NCI-H187 (cell line): ENCODE data around the gene NLRP6.
"Not testable (repeated sequence)": the region's sequence is repeated elsewhere in the genome, so short reads cannot be mapped to it uniquely, and the experiment has no call there.

Experiments
- DNase-seq, 2 experiments: peaks; one replicate each; lab custom pipeline; 2025; lab: John Stamatoyannopoulos, UW

Gene NLRP6

GRCh38 chr11:278001-278951 is at the start of gene NLRP6:
NLRP6 (plus strand) TSS chr11:278407; CDS start chr11:278570, 163 bp downstream.
- DNase-seq: no peak

DNA sequence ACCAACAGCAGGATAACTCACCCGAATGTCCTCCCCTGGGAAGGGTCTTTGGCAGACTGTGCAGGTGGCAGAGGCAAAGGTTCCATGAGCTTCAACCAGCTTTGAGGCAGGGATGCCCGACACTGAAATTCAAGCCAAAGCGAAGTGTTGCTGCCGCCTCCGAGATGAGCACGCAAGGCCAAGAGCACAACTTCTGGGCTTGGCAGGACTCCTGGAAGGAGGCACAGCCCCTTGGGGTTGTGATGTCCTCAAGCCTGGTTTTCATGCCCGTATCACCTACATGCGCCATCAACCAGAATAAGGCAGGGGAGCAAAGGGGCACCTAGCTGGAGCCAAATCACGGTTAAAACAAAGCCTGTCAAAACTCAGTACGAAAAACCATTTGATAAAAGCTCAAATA is 47.8 kb upstream of the NLRP6 start:
- no peak for DNase-seq

GRCh38 chr11:232783-233565 is 45.2 kb upstream of the NLRP6 start:
- DNase-seq: no peak

- no peak for DNase-seq
These were observed 43.0 kb upstream of the NLRP6 start for GRCh38 chr11:235180-235579.

DNA sequence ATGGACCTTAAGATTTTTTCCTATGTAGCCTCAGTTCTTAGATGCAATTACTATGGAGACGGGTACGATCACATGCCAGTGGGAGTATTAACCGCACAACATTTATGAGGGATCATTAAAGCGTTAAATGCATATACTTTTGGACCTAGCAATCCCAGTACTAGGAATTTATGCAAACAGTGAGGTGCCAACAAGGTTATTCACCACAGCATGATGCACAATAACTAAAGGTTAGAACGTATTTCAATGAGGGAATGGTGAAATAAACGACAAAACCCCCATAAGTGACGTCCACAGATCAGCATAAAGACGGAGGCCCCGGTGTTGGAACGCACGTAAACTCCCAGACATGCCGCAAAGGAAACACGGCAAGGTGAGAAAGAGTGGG is 42.6 kb upstream of the NLRP6 start:
- no peak for DNase-seq

- peak; percentile 70 to 89 for DNase-seq
These were observed 42.0 kb upstream of the NLRP6 start, which contains the start of gene SIRT3 for GRCh38 chr11:235997-236773. SIRT3 (minus strand) TSS chr11:236342; CDS start chr11:236328, 14 bp downstream.

GRCh38 chr11:236774-237767 is 41.1 kb upstream of the NLRP6 start, which contains the start of gene PSMD13:
PSMD13 (plus strand) TSS chr11:236976; CDS start chr11:237050, 74 bp downstream.
- DNase-seq: peak; percentile 70 to 83

GRCh38 chr11:238346-238745 is 39.9 kb upstream of the NLRP6 start:
- DNase-seq: not testable (repeated sequence)

DNA sequence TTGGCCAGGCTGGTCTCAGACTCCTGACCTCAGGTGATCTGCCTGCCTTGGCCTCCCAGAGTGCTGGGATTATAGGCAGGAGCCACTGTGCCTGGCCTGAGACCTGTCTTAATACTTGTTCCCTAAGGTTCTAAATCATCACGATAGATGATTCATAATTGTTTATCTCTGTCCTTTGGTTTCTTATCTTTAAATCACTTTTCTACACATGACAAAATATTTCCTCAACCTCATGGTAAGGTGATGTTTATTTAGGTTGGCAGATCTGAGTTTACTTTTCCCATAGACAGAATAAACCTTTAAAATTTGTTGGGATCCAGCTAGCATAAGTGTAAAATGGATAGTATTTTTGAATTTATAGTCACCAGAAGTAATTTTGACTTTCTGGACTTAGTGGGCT is 37.9 kb upstream of the NLRP6 start:
- no peak for DNase-seq

DNA sequence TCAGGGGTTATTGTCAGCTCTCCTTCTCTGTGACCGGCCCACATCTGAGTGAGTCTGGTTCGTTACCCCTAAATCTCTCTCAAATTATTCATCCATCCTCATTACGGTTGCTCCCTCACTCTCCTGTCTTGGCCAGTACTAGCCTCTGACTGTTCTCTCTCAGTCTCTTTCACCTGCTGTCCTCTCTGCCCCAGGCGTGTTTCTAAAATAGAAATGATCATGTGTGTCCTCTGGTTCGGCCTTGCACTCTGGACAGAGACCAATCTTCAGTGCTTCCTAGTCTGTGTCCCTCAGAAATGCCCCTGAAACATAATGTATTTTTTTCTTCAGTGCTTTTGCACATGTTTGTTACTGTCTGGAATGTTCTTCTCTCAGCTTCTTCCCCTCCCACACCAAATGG is 36.6 kb upstream of the NLRP6 start:
- DNase-seq: no peak

GRCh38 chr11:244376-244775 is 33.8 kb upstream of the NLRP6 start:
- DNase-seq: no peak

DNA sequence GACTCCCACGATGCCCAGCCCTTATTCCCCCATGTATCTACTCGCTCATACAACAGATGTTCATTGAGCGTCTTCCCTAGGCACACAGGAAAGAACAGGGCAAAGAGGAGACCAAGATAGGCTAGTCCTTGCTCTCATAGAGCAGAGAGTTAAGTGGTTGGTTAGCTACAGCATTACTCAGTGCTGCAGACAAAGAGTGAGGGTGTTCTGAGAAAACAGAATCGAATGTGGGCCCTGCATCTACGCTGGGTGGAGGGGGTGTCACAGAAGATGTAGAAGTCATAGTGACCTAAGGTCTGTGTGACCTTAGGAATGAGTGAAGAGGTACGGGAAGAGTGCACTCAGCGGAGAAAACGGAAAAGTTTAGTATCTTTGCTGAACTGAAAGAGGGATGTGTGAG is 29.1 kb upstream of the NLRP6 start:
- no peak for DNase-seq

- DNase-seq: no peak
These were observed 27.9 kb upstream of the NLRP6 start for GRCh38 chr11:250274-250673.

DNA sequence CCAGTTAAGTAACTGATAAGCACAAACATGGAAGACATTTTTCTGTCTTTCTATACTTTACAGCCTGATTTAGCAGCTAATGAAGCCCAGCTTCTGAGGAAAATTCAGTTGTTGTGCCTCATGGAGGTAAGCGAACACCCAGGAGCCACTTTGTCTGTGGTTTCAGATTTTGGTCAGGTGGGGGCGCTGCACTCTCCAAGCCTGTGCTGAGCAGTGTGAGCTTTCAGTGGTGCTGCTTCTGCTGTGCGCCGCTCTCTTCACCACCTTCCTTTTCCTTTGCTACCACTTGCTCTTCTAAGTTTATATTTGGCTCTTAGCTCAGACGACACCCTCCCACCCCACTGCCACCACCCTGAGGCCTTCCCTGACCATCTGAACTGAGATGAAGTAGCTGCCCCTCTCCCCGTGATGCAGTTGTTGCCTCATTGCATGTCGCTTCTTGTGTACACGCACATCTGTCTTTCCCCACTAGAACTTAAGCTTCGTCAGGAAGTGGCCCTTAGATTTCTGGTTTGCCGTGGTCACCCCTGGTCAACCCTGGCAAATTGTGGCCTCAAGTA is 27.4 kb upstream of the NLRP6 start:
- DNase-seq: no peak

DNA sequence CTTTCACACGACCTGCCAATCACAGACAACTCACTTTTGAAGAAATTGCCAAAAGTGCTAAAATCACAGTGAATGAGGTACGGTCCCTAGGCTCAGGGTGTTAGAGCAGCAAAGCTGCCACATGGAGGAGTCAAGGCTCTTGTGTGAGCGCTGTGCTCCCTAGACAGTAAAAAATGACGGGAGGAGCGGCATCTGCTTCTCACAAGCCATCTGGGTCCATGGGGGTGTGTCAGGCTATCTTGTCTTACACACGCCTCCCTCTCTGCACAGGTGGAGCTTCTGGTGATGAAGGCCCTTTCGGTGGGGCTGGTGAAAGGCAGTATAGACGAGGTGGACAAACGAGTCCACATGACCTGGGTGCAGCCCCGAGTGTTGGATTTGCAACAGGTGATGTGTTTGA is 26.7 kb upstream of the NLRP6 start:
- no peak for DNase-seq

GRCh38 chr11:252666-253065 is 25.5 kb upstream of the NLRP6 start:
- no peak for DNase-seq

GRCh38 chr11:253160-253885 is 24.9 kb upstream of the NLRP6 start:
- no peak for DNase-seq

GRCh38 chr11:253886-254270 is 24.3 kb upstream of the NLRP6 start:
- no peak for DNase-seq

DNA sequence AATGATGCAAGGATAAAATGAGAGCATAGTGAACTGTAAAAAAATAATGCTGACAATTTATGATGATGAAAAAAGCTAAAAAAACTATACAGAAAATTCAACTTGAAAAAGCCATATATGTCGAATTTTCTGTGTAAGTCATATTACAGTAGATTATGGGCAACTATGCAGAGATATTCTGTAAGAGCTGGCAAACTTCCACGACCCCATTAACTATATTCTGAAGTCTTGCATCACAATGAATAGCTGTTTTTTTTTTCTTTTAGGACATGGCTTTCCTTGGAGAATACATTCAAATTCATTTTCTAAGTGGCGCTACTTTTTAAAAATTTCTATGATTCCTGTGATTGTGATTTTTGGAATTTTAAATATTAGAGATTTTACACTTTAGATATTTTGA is 23.0 kb upstream of the NLRP6 start:
- no peak for DNase-seq

DNA sequence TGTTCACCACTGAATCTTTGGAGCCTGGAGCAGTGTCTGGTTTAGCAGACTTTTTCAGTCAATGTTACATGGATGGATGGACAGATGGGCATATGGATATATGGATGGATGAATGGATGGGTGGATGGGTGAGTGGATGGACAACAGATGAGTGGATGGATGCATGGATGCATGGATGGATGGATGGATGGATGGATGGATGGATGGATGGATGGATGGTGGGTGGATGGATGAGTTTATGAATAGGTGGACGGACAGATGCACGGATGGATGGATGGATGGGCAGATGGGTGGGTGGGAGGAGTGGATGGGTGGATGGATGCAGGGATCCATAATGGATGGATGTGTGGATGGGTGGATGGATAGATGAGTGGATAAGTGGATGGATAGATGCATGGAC is 22.4 kb upstream of the NLRP6 start:
- no peak for DNase-seq
